ENCODE data around the gene AHCYL1.

DNA sequence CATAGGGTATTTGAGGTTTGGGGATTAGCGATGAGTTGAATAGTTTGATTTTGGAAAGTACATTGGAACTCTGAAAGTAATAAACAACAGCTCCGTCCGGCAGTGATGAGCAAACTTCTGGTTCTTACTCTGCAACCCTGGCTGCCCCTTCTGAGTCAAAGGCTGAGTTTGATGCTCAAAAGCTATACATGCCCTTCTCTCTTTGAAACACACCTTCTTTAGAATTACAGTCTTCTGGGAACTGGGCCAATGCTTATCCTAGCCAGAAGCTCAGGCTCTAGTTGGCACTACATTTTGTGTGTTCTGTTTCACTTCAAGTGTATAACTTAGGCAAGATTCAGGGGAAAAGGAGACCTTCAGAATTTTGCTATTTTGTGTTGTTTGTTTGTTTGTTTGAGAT, 9.3 kb downstream of the AHCYL1 start:
- TF ChIP-seq SUZ12 (IDR thresholded peaks at IDR 0.05; ENCODE audit: extremely low read depth, insufficient read depth, insufficient read length): no peak
- no peak for TF ChIP-seq YY1 (IDR thresholded peaks at IDR 0.05; ENCODE audit: insufficient read depth, insufficient read length)
